Measurements from ENCODE around the gene PLCB4.

DNA sequence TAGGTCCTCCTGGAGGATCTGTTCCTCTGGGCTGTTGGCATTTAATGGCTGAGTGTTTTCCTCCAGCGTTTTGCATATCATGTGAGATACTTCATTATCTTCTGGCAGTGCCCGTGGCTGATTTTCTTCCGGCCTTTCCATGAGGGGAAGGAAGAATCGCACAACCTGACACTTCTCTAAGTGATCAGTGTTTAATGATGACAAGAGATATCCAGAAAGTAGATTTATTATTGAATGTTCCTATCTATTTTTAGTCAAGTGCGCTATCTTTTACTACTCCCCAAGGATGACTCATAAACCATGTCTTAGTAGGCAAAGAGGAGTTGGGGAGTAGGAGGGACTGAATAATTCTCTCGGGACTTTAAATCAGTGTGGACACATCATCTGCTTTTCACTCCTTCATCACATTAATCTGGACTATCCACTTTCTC, 149.7 kb downstream of the PLCB4 start:
- TF ChIP-seq POLR2A (IDR thresholded peaks at IDR 0.05; ENCODE audit: low read depth, low read length), result no peak
- TF ChIP-seq POLR2AphosphoS5 (IDR thresholded peaks at IDR 0.05; ENCODE audit: low read depth, low read length), result no peak
- TF ChIP-seq TAF1 (IDR thresholded peaks at IDR 0.05; ENCODE audit: borderline replicate concordance, low read depth, low read length), result no peak
